Inflammatory macrophage treated with lipopolysaccharide for 1 hour (primary cell): ENCODE measurements around the gene GDPD5.

Experiments used
- DNase-seq, 2 donors: peaks; one replicate each; pipeline ENCODE4 v3.0.0-alpha.2; 2020 to 2022

The GDPD5 gene

DNA sequence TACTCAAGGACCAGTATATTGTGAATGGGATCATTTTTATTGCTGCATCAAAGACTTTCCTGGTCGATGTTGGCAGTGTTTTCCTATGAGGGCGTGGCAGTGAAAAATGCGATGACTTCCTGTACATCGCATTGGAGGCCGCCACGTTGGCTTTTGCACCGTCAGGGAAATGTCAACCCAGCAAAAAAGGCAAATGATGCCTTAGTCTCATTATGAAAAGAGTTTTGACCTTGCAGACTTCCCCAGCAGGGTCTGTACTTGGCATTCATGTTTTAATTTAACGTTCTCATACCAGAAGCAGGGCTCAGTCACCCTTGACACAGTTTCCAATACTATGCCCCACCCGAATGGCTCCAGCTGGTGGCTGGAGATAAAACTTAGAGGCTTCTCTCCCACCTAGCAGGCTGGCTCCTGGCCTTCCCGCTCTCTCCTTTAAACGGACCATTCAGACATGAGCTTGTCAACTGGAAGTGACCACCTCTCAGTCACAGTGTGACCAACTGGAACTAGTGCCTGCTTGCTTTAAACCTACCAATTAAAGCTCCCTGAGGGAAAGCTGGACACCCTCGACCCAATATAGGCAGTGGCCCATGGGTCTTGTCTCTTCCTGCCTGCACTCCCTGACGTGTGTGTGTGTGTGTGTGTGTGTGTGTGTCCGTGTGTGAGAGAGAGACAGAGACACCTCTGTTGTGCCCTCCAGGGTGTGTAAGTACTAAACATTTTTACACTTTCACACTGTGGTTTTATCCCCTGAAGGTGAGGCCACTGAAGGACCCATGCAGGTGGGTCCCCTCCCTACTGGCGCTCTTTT lies 8.7 kb upstream of the GDPD5 start:
- DNase-seq: no peak

DNA sequence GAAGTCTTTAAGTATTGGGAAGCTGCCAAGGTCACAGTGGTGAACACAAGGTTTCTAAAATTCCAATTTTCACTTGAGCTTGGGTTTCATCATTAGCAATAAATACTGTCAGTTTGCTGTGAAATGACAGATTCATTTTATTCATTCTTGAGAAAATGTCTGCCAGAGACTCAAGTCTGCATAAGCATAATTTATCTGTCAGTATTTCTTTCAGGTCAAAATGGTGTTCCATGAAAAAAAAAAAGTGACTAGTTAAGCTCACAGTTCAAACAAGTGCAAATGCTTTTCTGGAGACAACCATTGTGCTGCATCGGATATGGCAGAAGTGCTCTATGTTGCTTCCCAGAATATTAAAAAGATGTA lies 8.1 kb upstream of the GDPD5 start:
- DNase-seq: no peak

DNA sequence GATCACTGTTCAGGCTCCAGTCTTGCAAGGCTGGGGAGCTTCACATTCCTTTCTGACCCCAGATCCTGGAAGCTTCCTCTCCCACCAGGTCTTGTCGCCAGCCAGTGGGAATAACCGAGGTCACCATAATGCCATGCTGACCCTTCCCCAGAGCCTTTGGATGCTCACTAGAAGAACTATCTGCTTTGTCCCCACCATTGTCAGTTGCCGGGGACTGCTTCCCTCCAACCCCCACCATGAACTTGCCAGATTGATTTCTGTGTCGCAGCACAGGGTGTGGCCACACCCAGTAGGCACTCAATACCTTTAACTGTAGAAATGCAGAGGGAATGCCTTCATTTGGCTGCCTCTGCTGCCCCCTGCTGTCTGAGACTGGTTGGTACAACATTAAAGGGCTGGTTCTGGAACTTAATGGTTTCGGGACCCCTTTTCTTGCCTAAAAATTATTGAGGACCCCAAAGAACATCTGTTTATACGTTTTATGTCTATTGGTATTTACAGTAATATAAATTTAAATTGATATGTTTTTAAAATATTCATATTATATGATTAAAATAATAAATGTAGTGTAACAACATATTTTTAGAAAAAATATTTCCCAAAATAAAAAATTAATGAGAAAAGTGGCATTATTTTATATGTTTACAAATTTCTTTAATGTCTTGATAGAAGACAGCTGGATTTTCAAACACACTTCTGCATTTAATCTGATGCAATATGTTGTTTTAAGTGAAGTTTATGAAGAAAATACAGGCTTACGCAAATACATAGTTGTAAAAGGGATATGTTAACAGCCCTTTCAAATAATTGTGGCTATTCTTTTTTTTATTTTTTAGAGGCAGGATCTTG lies 6.7 kb upstream of the GDPD5 start:
- peak; percentile 55 to 91 for DNase-seq

DNA sequence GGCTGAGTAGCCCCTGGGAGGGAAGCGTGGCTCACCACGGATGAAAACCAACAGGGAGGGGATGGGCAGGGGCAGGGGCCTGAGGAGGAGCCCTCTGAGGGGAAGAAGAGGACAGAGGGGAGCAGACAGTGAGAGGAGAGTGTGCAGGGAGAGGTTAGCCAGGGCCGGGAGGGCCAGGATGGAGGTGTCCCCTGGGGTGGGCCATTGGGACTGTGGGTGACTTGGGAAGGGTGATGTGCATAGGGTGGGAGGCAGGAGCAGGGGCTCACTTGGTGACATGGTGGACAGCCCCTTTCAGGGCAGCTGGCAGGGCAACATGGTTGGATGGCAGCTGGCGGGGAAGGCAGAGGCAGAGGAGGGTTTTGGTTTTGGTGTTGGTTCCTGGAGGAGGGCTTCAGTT lies 5.6 kb upstream of the GDPD5 start:
- DNase-seq: no peak

DNA sequence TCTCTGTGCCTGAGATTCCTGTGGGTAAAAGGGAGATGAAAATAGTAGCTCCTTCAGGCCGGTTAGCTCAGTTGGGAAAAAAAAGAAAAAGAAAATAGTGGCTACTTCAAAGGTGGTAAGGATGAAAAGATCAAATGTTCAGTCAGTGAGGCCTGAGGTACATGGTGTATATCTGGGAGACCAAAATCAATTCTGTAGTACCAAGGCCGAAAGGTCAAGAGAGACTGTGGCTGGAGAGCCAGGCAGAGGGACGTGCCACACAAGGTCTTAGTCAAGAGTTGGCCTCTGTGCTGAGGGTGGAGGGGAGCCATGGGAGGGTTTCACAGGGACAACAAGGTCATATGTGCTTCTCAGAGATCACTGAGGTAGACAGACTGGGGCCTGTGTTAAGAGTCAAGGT lies 4.8 kb upstream of the GDPD5 start:
- no peak for DNase-seq

DNA sequence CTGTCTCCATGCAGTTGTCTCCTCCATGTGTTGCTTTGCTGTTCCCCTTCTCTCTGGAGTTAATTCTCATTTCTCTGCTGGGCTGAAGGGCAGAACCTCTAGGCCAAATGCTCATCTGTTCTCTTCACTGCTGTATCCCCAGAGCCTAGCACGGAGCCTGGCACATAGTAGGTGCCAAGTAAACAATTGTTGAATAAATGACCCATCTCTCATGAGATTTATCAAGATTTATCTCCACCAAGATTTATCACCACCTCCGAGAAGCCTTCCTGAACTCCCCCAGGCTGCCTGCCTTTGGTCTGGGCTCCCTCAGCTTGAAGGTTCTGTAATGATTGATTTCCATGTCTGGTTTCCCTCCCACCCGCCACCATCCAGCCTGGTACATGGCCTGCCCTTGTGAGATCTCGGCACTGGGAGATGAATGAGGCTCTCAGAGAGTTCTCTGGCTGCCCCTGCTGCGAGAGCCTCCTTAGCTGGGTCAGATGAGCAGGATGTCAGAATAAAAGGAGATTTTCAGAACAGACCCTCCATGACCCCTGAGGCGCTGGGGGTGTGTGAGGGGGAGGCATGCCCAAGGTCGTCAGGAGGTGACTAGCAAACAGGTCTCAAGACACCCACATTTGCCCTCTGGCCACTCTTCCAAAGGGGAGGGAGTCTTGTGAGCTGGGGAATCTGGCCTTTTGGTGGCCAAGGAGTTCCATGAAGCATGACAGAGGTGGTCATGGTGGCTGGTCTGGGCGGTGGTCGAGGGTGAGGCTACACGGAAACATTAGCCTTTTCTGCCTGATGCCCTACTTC lies 2.4 kb upstream of the GDPD5 start:
- no peak for DNase-seq

DNA sequence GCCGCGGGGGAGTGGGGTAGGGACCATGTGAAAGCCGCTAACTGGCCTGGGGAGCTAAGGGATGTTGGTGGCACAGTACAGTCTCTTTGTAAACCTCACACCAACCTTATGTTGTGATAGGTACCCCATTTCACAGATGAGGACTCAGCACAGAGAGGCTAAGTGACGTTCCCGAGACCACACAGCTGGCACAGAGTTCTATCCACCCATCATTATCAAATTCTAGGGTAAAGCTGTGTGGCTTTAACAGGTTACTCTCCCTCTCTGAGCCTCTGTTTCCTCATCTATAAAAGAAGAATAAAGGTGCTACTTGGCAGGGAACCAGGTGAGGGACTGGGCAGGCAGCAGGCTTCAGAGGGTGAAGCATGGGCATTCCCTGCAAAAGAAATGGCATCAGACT lies 1.4 kb upstream of the GDPD5 start:
- DNase-seq: no peak

DNA sequence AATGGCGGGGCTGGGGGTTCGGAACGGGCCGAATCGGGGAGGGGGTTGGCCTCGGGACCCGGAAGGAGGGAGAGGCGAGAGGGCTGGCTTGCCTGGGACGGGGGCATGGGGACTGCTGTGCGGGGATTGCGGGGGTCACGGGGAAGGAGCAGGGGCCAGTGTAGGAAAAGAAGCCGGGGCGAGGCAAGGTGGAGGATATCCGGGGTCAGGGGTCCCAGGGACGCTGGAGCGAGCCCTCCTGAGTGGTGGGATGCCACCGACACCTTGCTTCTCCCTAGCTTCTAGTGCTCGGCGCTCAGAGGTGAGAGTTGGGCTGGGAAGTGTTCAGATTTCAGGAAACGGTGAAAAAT lies 426 bp upstream of the GDPD5 start:
- DNase-seq: no peak

DNA sequence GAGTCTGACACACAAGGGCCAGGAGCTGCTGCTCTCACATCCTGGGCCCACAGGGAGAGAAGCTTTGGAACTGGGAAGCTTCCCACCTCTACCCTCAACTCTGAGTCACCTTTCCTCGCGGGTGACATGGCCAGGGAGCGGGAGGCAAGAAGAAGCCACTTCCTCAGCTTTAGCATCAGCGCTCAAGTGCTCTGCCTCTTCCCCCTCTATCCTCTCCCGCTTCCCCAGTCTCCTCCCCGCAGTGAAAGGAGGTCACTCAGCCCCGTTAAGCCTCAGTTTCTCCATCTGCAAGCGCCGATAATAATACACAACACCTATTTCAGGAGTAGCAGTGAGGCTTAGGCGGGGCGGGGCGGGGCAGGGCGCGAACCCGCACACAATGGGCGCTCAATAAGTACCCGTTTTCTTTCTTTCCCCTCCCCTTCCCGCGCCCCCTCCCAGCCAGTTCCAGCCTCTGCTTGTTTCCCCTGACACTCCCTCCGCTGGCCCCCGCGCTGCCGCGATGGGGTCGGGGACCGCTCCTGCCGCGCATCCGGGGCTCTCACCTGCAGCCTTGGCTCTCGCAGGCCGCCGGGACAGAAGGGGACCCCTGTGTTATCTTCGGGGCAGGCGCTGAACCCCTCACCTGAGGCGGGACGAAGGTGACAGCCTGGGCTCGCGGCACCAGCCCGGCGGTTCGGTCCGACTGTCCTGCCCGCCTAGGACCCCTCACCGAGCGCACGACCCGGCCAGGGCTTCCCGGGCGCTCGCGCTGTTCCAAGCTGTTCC lies 892 bp downstream of the GDPD5 start:
- DNase-seq: peak; percentile 33

DNA sequence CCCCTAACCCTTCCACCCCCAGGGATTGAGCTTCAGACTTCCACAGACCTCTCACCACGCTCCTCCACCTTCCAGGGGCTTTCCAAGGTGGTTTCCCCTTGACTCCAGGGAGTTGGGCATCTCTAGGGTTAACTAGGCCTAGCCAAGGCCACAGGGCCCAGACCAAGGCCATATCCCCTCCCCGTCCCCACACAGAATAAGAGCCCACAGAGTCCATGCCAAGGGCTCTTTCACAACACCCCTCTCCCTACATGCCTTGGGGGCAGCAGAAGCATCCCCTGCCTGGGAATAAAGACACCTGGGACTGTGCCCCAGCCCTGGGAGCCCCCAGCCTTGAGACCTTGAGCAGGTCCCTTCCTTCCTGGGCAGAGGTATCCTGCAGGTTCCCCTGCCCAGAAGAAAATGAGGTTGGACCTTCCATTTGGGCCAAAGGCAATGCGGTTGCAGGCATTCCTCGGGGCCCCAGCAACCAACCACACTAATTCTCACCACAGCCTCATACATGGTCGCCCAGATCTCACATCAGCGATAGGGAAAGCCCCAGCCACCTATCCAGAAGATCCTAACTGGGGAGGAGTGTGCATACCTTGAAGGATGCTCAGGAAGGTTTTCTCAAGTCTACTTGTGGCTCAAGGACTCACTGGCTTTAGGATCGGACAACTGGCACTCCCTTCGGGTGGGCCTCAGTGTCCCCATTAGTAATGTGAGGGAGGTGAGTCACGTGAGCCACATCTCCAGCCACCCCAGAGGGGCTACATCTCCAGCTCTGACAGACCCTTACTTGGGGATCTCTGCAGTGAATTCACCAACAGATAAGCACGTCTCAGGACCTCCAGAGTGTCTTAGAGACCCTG lies 1.7 kb downstream of the GDPD5 start:
- DNase-seq: no peak

DNA sequence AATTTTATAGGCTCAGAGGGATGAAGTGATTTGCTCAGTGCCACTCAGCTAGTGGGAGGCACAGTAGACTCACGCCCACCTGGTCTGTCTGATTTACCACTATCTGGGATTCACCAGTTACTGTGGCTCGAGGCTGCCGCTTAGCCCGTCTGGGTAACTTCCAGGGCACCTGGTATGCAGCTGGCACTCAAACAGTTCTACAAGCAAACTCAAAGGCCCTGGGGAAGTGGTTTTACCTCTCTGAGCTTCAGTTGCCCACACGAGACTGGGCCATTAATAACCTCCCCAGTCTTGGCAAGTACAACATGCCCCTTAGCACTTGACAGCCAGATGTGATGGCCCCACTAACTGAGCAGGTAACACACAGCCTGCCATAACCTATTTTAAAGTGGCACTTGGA lies 2.6 kb downstream of the GDPD5 start:
- no peak for DNase-seq

DNA sequence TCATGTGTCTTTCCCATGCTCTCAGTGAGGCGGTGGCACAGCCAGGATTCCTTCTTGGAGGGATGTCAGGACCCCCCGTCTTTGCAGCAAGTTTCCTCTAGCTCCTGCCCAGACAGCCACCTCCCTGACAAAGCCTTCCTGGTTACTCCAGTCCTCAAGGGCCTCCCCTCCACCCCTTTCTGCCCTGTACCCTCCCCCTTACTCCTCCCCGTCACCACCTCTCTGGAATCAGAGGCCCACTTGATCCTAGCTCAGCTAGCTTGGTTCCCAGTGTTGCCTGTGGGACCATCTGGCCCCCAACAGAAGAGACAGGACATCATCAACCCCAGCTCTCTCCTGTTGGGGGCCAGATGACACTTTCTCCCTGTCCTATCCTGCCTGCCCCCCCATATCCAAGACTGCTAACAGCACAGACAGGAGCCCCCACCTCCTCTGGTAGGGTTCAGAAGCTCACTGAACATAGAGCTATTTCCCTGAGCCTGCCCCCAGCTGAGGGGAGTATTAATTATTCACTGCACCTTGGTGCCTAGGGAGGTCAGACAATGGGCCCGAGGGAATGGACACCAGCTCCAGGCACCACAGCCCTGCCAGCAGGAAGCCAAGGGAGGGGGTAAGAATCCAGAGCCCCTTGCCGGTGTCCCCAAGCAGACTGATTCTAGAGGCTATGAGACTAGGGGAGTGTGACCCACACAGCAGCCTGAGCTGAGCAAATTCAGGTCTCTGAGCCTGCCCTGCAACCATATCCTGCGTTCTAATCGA lies 3.3 kb downstream of the GDPD5 start:
- no peak for DNase-seq

DNA sequence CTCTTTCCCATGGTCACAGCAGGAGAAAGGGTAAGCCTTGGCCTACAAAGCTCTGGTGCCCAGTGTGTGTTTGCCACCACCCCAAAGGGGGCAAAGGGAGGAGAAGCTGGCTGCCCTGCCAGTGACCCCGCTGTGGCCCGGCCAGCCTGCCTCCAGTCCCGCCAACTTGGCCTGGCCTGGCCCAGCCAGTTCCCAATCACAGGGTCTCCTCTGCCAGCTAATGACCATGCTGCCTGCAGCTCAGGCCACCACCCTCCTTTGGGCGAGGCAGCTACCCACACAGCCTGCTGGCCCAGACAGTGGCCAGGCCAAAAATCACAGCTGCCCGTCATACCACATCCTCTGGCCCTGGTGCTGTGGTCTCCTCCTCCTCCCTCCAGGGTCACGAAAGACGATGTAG lies 5.1 kb downstream of the GDPD5 start:
- DNase-seq: no peak

DNA sequence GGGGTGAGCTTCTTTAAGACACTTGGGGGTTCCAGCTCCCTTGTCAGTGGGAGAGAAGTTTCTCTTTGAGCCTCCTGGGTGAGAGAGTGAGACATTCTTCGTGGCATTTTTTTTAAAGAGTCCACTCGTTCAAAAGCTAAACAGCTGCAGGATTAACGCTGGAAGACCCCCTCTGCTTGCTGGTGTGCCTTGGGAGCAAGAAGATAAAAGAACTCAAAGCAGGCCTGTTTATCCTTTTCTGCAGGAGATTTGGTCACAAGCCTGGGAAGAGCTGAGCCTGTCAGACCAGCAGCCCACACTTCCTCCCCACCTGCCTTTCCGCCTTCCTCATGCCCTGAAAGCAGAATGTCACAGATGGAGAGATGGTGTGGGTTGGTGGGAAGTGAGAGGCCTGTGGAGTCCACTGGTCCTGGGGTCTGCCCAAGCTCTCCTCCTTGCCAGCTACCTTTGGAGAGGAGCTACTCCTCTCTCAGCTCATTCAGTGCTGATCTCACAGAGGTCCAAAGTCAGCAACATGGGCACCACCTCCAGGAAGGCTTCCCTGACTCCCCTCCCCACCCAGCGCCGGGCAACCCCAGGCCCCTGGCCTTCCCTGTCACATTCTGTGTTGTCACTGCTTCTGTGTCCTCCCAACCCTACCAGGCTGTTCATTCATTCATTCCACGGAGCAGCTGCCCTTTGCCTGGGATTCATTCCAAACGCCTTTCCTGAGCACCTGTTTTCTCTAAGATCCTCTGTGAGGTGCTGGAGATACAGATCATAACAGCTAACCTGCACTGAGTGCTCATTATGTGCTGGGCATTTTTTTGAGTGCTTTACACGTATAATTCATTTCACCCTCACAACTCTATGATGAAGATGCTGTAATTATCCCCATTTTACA lies 6.7 kb downstream of the GDPD5 start:
- DNase-seq: no peak

DNA sequence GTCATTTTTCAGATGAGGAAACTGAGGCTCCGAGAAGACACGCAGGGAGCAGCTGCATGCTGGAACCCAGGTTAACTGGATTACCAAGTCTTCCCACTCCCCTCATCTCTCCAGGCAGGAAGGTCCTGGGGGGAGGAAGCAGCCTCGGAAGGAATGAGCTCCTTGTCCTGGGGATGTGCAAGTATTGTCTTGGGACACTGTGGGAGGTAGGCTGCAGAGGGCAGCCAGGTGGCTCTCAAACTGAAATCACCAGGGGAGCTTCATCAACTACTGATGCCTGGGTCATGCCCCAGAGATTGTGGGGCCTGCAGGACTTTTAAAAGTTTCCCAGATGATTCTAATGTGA lies 7.6 kb downstream of the GDPD5 start:
- DNase-seq: no peak

DNA sequence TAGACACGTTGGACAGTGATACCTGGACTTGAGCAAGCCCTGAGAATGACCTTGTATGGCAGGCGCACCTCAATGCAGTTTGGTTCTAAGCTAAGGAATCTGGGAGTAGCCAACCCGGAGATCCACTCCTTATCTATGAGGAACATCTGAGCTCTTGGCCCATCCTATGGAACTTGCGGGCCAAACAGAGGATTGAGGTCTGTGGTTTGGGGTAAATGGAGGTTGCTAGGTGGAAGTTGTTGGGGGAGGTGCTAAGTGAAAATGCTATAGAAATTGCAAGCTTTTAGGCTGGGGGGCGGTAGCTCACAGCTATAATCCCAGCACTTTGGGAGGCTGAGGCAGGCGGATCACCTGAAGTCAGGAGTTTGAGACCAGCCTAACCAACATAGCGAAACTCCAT lies 8.9 kb downstream of the GDPD5 start:
- no peak for DNase-seq

DNA sequence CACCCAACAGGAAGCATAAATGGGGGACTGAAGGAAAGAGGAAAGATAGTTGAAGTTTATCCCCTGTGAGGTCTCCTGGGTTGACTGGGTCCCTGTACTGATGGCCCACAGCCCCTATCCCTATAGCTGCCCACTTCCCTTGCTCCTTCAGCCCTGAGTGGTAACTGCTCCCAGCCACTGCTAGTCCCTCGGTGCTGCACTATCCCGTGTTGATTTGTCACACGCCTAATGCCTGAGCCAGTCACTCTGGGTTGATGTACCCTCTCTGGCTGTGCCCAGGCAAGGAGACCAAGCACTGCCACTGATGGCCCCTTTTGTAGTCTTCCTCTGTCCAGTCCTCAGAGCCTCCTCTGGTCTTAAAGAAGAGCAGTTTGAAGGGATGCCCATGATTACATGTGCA lies 9.6 kb downstream of the GDPD5 start:
- no peak for DNase-seq

DNA sequence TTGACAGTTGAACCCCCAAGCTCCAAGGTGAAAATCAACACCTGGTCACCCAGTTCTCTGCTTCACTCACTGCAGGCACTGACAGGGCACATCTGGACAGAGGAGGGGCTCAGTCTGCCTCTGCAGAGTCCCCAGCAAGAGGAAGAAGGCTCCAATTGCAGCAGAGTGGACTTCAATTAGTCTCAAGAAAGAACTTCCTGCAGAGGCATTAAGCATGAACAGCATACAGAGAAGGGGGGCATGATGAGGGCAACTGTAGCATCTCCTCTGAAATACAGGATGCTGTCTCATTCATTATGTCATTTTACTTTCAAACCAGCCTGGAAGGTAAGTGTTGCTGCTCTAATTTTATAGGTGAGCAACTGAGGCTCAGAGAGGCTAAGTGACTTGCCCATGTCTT lies 11.1 kb downstream of the GDPD5 start:
- DNase-seq: no peak

DNA sequence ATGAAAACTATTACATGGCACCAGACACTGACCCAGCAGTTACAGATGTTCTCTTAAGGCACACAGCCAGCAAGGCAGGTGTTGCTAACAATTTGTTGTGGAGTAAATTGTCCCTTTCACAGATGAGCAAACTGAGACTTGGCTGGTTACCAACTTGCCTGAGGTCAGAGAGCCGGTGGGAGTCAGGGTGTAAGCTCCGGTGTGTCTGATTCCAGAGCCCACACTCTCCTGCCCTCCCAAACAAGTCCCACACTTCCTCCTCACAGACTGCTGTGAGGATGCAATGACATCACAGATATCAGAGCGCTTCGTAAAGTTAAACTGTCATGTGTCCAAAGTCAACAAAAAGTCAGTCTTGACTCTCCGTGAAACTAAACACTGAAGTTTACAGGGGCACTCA lies 12.5 kb downstream of the GDPD5 start:
- DNase-seq: no peak

DNA sequence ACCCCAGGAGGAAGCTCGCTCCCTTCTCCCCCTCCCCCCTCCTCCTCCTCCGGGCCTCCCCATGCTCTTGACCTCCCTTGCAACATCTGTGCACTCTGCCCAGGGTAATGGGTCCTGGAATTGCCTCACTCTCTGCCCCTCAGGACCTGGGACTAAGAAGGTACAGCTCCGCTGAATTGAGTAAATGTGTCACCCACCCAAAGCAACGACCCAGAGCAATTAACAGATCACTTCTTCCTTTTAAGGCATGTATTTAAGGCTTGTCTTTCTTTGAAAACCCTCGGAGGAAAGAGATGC lies 15.1 kb downstream of the GDPD5 start:
- no peak for DNase-seq
